Femur (tissue), 1 donor: ENCODE measurements around the gene ERBB4.

Experiments
- DNase-seq: peaks from one replicate; pipeline ENCODE4 v3.0.0-alpha.2; 2017

ERBB4 gene

DNA sequence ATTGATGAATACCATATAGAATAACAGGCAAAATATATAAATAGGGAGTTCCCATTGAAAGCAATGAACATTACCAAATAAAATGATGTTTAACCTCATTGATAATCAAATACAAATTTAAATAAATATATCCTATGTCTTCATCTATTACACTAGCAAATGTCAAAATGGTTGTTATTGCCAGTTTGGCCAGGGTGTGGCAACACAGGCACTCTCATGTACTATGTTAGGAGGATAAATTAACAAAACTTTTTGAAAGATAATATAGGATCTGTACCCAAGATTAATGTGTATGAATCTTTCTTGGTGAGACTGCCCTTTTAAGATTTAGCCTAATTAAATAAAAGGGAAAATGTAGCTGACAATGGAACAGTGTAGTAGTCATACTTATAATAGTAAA, 659.3 kb downstream of the ERBB4 start:
- DNase-seq, result no peak

DNA sequence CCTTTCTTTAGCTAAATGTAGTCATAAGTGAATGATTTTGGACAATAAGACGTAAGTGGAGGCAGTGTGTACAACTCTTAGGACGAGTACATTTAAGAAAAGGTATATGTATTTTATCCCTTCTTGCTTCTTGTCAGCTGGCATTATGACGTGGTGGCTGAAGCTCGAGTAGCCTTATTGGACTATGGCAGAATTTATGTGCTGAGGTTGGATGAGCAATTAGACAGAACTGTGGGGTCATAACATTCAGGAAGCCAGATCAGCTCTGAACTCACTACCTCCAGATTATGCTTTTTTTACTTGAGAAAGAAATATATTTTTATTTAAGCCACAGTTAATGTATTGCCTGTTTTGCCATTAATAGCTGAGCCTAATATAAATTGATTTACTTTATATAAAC, 661.5 kb downstream of the ERBB4 start:
- no peak for DNase-seq

DNA sequence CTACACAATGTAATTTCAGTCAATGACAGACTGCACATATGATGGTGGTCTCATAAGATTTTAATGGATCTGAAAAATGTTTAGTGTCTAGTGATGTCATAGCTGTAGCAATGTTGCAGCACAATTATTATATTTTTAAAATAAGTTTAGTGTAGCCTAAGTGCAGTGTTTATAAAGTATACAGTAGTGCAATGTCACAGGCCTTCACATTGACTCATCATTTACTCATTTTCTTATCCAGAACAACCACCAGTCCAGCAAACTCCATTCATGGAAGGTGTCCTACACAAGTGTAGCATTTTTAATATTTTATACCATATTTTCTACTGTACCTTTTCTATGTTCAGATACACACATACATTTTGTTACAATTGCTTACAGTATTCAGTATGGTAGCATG, 663.1 kb downstream of the ERBB4 start:
- no peak for DNase-seq

DNA sequence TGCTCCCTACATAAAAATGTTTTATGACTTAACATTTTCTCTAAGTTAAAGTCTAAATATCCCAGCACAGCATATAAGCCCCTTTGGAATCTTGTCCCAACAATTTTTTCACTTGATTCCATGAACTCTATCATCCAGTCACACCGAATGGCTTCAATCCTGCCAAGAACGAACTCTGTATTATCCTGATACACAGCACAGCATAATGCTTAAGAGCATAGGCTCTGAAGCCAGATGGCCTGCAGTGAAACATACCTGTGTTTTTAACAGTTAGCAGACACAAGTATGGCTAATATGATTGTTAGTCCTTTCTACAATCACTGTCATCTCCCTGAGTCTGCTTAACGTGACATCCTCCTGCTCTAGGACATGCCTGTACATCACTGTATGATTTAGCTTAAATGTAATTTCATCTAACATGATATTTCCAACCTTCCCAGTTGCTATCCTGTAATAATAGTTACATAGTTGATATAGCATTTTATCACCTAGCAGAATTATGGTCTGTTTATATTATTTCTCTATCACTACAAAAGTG, 669.5 kb downstream of the ERBB4 start:
- no peak for DNase-seq

DNA sequence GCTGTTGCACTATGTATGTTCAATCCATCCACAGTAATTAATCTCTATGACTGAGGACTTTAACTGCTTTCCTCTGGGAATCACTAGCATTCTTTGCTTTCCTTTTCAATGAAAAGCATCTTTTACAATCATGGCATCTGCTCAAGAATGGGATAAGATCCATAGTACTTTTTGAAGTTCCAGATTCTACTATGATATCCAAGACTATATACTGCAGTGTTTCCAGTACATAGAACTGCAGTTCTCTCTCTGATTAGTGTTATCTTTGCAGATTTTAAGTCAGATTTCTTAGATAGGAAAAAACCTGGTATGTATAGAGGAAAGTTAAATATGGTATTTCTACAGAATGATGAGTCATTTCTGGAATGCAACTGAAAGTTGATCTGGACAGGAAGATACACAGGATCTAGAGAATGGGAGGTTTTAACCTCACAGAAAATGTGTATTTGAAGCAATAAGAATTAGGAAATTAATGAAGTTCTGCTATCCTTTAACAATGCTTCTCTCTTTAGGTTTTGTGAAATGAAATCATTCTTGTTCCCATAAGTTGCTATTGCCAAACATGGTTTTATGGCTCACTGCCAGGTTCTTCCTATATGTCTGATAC, 670.7 kb downstream of the ERBB4 start:
- no peak for DNase-seq

DNA sequence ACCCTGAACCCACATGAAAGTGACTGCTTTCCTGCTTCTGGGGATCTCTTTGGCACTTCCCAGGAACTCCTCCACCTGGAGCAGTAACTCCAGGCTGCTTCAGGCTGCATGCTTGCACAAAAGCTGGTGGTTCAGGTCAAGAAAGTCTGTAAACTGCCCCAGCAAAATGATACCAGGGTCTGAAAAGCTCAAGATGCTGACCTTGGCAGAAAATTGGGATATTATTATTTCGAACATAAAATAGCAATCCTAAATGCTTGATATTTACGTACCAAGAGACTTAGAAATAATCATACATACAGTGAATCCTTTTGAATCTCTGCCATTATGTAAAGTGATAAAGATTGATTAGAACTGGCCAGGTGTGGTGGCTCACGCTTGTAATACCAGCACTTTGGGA, 674.3 kb downstream of the ERBB4 start:
- DNase-seq, result no peak

DNA sequence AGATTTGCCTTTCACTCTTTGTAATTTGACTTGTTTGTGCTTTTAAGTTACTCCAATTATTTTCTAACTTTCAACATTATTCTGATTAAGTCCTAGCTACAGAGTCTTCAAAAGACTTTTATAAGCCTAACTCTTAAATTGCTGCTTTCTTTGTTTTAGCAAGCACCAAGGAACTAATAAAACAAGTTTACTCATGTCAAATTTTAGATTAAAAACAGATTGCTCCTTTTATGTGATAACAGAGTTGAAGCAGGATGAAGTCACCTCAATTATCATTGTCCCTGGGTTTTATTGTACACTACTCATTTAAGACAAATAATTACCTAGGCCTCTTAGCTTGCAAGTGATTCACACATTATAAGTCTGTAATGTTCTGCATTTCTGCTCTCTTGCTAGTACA, 678.4 kb downstream of the ERBB4 start:
- no peak for DNase-seq

DNA sequence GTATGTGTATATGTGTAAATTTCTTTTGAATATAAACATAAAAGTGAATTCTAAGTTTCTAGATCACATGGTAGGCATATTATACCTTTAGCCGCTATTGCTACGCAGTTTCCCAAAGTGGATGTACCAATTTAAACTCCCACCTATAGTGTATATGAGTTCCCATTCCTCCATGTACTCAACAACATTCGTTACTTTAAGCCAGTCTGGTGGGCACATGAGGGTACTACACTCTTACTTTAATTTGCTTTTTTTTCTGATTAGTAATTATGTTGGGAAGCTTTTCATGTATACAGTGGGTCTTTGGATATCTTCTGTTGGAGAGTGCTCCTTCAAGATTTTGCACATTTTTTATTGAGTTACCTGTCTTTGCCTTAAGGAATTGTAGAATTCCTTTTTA, 683.8 kb downstream of the ERBB4 start:
- no peak for DNase-seq

DNA sequence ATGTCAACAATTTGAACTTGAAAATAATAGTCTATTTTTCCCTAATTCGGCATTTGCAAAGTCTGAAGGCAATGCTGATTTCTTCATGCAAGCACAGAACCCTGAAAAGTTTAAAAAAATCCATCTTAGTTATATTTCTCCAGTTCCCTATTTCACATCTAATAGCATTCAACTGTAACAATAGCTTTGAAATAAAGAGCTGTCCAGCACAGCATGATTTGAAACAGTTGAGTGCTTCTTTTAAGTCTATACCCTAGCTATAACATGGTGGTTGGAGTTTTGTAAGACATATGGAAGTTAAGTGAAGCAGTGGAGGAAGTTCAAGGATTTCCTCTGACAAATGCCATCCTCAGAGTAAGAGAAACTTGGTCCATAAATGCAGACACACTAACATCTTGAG, 691.9 kb downstream of the ERBB4 start:
- no peak for DNase-seq

DNA sequence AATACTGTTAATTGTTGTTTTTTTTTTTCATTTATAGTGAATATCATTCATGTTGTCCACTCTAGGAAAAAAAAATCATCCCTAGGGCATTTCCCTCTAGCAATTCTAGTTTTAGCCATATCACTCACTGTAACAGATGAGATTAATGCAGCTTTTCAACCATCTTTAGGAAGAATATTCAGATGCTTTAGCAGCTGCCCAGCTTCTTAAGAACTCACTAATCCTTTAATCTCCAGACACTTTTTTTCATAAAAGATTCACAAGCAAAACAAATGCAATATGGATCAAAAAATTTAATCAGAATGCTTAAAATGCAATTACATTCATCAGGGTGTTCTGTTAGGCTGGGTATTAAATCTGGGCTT, 692.6 kb downstream of the ERBB4 start:
- DNase-seq, result no peak

DNA sequence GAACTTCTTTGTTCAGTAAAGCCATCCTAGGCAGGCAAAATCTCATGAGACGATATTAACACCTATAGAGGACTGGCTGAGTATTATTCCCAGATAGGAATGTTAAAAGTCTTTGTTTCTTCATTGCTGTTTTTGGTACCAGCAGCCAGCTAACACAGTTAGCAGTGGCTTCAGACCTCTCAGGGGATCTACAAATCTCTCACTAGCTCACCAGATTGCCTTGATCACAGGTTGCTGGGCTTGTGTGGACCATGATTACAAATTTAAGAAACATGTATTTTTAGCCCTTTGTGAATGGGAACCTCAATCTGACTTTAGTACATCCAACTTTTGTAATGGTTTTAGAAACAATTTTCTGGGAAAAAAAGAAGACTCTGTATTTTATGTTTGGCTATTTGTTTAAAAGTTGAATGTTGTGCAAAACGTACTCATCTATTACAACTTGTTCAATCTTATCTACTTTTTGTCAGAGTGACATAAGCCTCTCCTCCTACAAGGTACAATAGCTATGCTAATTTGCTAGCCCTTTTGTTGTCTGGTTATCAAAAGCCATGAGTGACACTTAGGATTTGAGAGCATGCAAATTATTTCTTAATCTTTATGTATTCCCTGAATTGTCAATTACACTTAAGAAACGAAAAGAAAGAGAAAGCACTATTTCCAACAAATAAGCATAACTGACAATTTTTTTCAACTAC, 693.1 kb downstream of the ERBB4 start:
- no peak for DNase-seq

DNA sequence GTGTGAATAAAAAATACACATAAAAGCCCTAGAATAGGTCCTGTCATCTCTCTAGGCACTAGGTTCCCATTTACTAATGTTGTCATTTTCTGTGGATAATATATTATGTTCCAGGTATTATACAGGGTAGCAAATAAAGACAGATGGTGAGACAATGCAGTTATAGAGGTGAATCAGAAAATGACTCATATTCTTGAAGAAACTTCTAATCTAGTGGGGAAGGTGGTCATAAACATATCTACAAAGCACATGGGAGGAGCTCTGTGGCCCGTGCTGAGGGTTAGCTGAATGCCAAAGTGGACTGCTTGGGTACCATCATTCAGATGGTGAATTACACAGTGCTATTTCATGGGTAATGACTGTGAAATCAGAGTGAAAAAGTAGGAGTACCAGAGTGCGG, 700.9 kb downstream of the ERBB4 start:
- DNase-seq, result no peak

DNA sequence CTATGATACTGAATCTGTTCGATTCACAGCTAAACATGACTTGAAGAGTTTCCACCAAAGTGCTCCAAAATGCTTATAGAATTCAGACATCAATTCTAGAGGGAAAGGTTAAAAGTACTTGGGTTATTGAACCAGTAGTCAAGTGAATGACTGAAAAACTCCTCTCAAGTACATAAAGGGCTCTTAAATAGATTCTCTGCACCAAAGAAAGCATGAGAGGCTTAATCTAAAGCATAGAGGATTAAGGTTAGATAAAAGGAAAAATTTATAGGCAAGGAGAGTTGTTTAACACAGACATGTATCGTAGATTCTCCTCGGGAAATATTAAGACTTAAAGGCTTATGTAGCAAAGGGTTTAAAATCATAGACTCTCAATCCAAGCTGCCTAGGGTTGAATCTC, 701.4 kb downstream of the ERBB4 start:
- no peak for DNase-seq

DNA sequence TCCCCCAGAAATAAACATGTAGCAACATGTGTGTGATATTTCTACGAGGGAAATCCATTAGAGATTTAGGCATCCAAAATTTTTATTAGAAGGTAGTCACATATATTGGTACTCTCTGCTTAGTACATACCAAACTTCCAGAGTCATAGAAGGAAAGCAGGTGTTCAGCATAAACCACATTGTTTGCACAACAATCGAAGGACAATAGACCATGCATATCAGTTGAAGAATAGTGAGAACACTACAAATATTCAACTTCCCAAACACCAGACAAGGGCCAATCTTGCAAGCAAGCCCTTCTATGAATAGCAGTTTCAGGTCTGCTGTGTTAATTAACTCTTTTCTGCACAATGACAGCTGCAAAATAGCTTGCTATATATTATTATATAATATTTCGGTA, 702.2 kb downstream of the ERBB4 start:
- DNase-seq, result no peak

DNA sequence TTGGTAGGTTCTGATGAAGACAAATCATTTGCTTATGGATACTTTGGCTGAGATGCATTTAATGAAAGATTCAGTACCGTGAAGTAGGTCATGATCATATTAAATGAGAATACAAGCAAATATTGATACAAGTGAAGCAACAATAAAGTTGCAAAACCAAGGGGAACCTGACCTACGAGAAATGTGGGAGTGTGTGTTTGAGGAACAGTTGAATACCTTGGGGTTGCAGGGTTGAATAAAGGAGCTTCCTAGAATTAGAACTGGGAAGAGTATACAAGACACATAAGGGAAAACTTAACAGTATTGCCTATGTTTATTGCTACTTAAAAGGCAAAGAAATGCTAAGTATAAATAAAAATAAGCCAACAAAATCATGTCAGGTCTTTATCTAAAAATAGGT, 702.9 kb downstream of the ERBB4 start:
- no peak for DNase-seq

DNA sequence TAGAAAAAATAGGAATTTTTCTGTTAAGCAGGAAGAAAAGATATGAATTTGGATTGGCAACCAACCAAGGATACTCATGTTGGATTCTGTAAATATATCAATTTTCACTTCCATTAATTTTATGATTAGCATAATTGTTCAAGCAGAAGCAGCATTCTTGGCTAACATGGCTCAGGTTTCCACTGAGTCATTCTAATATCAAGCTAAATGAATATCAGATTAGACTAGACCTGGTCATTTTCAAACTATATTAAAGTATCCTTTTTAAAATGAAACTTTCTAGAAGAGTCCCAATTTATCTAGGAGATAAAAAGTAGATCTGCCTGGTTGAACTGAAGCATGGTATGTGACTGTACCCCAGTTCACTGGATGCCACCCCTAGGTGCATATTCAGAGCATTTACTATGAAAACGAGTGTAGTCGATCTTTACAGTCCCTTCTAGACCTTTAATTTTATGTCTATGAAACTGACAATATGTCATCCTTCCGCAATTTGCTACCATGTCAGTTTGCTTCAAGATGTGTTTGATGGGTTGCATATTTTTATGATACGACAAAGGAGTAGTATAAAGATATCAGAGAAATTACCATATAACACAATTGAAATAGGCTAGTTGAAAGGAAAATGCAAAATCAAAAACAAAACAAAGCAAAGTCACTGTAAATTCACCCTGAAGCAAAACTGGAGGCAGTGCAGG, 704.9 kb downstream of the ERBB4 start:
- no peak for DNase-seq

DNA sequence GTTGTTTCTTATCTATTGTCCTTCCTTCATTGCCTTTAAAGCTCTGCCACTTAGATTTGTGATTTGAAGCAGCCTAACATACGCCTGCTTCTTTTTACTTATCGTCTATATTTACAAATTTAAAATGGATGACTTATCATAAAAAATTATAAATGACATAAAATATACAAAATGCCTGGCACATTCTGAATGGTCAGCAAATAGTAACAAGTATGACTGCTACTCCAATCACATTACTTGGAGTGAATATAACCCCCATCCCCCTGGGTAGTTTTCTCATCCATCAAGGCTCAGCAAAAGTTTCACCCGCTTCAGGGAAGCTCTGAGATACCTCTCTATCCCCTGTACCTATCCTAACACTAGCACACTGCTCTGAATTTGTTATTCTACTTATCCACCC, 708.9 kb downstream of the ERBB4 start:
- DNase-seq, result no peak

DNA sequence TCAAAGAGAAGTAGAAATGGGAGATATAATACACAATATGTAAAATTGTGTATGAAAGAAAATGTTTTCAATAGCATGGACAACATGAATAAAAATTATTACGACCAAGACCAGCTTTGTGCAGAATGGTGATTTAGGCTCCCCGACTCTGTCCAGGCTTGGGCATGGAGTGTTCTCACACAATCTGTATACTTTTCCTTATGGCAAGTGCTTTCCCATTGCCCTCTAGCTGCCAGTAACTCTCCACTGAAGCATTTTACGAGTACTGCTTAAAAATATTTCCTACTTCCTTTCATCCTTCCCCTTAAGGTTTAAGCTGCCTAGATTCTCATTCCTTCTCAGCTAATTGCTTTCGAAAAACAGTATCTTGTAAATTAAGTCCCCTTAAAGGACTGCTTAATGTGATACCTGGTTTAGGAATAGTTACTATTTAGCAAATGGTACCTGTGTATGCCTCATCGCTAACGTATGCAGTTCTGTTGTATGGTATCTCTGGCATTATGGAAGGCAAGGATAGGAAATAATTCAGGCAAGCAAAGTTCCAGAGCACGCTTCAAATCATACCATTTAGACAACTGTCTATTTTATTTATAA, 714.6 kb downstream of the ERBB4 start:
- DNase-seq, result no peak

DNA sequence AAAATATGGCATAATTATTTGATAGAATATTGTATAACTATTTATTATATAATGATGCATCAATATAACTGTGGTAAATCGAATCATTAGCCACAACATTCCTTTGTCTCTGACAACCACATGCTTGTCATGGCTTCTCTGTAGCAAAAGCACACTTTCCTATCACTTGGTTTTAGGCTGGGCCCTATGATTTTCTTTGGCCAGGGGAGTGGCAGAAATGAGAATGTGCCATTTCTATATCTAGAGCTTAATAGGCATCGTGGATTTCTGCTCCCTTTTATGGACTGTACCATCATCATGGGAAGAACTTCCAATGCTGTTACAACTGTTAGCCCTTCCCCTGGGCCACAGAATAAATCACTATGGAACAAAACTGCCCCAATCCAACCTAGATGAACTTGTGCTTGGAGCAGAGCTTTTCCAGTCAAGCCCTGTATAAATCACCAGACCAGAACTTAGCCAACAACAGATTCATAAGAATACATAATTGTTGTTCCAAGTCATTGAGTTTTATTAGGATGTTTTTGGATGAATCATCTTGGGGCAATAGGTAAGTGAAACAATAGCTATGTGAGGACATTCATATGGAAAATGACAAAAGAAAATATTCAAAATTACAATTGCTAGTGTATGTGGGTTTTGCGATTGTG, 715.8 kb downstream of the ERBB4 start:
- no peak for DNase-seq

DNA sequence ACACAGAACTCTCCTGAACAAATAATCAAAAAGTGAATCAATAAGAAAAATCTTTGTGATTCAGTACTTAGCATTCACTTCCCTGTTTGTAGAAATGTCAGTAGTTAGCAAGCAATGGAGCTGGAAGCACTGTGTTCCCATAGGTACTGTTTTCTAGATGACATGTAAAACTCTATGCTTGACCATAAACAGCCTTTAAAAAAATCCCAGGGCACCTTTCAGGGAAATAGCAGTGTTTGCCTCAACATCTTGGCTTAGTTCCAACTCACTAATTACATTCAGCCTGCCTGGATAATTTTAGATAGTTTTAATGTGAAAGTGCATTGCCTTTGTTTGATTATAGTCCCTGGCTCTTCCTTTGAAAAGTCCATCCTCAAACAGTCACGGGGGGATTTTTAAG, 721.8 kb downstream of the ERBB4 start:
- DNase-seq, result no peak

DNA sequence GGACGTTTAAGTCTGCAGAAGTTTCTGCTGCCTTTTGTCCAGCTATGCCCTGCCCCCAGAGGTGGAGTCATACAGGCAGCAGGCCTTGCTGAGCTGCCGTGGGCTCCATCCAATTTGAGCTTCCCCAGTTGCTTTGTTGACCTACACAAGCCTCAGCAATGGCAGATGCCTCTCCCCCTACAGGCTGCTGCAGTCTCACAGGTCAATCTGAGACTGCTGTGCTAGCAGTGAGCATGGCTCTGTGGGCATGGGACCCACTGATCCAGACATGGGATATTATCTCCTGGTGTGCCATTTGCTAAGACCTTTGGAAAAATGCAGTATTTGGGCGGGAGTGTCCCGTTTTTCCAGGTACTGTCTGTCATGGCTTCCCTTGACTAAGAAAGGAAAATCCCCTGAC, 726.0 kb downstream of the ERBB4 start:
- DNase-seq, result no peak

DNA sequence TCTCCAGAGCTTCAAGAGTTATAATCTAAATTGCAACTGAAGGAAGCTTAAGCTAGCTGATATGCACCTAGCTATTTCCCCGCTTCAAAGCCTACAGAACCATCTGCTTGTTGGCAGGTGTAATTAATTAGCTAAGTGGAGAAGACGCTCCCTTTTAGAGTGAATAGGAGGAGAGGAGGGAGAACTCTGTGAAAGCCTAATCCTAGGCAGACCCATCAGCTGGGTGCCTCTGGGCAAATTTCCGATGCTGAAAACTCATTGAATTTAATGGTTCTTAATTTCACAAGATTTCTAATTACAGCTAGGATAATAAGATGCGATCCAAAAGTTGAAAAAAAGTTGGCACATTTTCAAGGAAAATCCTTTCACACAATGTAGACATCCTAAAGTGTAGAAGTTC, 735.9 kb downstream of the ERBB4 start:
- no peak for DNase-seq

DNA sequence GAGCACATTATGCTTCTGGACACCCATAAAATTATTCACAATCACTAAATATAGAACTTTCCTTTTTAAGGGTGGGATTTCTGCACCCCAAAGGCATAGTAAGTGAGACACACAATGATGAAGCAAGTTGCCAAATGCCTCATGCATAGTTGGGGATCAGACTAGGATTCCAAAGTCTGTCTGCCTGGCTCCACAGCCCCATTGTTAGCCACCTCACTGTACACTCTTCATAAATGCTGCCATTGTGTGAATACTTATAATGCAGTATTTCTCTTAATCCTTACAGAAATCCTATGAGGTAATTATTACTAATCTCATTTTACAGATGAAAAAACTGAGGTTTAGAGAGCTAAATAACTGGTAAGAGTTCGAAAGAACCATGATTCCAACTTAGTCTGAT, 738.6 kb downstream of the ERBB4 start:
- no peak for DNase-seq
